ENCODE results near the gene PIK3CA. TPM values are rescaled to one million over a fixed set of nuclear protein-coding genes. Genes with fewer than 3 reads are reported as not detected.

PIK3CA gene
- total RNA-seq, 4 donors from 2014 or later: 7.3 to 12.4 (median 10.9) TPM

- H3K27ac ChIP-seq: peak overlapping the region in 3 of 4 donors; percentile 12 to 63 (median 57)
- no peaks in the 10 kb centered on the region for H3K36me3 ChIP-seq
- no peak overlapping the region for H3K4me3 ChIP-seq
- DNase-seq: no peak
- no peaks in the 10 kb centered on the region for H3K27me3 ChIP-seq
- H3K9me3 ChIP-seq: no peaks in the 10 kb centered on the region
- TF ChIP-seq CTCF (IDR thresholded peaks at IDR 0.05): no peak
- TF ChIP-seq POLR2A (IDR thresholded peaks at IDR 0.05): no peak
- H3K4me1 ChIP-seq: peaks cover 0 to 10% (median 0%) of the 10 kb centered on the region in 4 donors
Observed at GRCh38 chr3:179181021-179181472, 32.9 kb downstream of the PIK3CA start.

- no peaks in the 10 kb centered on the region for H3K9me3 ChIP-seq
- H3K27me3 ChIP-seq: no peaks in the 10 kb centered on the region
- no peak for DNase-seq
- H3K4me3 ChIP-seq: no peak overlapping the region
- TF ChIP-seq POLR2A (IDR thresholded peaks at IDR 0.05) (no peak), CTCF (IDR thresholded peaks at IDR 0.05) (no peak)
- H3K27ac ChIP-seq: peak overlapping the region in 2 of 4 donors; percentile 0 to 63
- H3K36me3 ChIP-seq: no peaks in the 10 kb centered on the region
- peaks cover 0 to 10% (median 0%) of the 10 kb centered on the region in 4 donors for H3K4me1 ChIP-seq
Observed at GRCh38 chr3:179181993-179182551, 33.9 kb downstream of the PIK3CA start.

GRCh38 chr3:179182902-179183301, 34.7 kb downstream of the PIK3CA start:
- Histone ChIP-seq H3K4me1 (peaks cover 0 to 10% (median 0%) of the 10 kb centered on the region in 4 donors), H3K27me3 (no peaks in the 10 kb centered on the region), H3K36me3 (no peaks in the 10 kb centered on the region), H3K27ac (no peak overlapping the region), H3K4me3 (no peak overlapping the region), H3K9me3 (no peaks in the 10 kb centered on the region)
- DNase-seq: no peak
- no peak for TF ChIP-seq POLR2A (IDR thresholded peaks at IDR 0.05)
- no peak for TF ChIP-seq CTCF (IDR thresholded peaks at IDR 0.05)

- TF ChIP-seq POLR2A (IDR thresholded peaks at IDR 0.05) (no peak), CTCF (IDR thresholded peaks at IDR 0.05) (no peak)
- Histone ChIP-seq H3K4me1 (peaks cover 0 to 12% (median 0%) of the 10 kb centered on the region in 4 donors), H3K27ac (no peak overlapping the region)
Observed at GRCh38 chr3:179184826-179185225, 36.7 kb downstream of the PIK3CA start.

GRCh38 chr3:179186426-179186825, 38.3 kb downstream of the PIK3CA start:
- TF ChIP-seq POLR2A (IDR thresholded peaks at IDR 0.05): no peak
- TF ChIP-seq CTCF (IDR thresholded peaks at IDR 0.05): no peak

More at GRCh38 chr3:179184826-179185225, 36.7 kb downstream of the PIK3CA start:
- no peak for DNase-seq
- Histone ChIP-seq H3K4me3 (no peak overlapping the region), H3K27me3 (no peaks in the 10 kb centered on the region), H3K36me3 (no peaks in the 10 kb centered on the region), H3K9me3 (no peaks in the 10 kb centered on the region)

More at GRCh38 chr3:179186426-179186825, 38.3 kb downstream of the PIK3CA start:
- H3K4me1 ChIP-seq: peaks cover 0 to 15% (median 0%) of the 10 kb centered on the region in 4 donors
- H3K9me3 ChIP-seq: no peaks in the 10 kb centered on the region
- DNase-seq: no peak
- H3K4me3 ChIP-seq: no peak overlapping the region
- H3K27me3 ChIP-seq: no peaks in the 10 kb centered on the region
- no peak overlapping the region for H3K27ac ChIP-seq
- no peaks in the 10 kb centered on the region for H3K36me3 ChIP-seq
